Prostate gland (tissue), 2 donors: ENCODE measurements around the gene GADD45G. TPM values are rescaled to one million over a fixed set of nuclear protein-coding genes. Genes with fewer than 3 reads are reported as not detected.
A peak's percentile ranks its signal among the peaks of the same experiment; 100 is the strongest.

Experiments used
- DNase-seq: peaks from one replicate; pipeline ENCODE4 v3.0.0-alpha.2; 2019; ENCODE audit warnings: low spot score
- H3K27ac ChIP-seq, 2 donors: fragments of 200-600 bp; sonication (generic); 2 replicates each; pipeline ENCODE4 v1.5.1; 2017 to 2019
- H3K27me3 ChIP-seq: fragments of 200-600 bp; sonication (generic); replicated peaks from 2 replicates; pipeline ENCODE4 v1.5.1; 2019; ENCODE audit not compliant: insufficient read depth
- H3K36me3 ChIP-seq, 2 donors: fragments of 200-600 bp; sonication (generic); 1 replicate in 1 of 2; 2 replicates in 1 of 2; pipeline versions ENCODE4 v1.5.1 to v1.8.1; 2017 to 2019
- H3K4me1 ChIP-seq: fragments of 200-600 bp; sonication (generic); replicated peaks from 2 replicates; pipeline ENCODE4 v1.5.1; 2019
- H3K4me3 ChIP-seq, 2 donors: fragments of 200-600 bp; sonication (generic); 2 replicates each; pipeline ENCODE4 v1.5.1; 2017 to 2019
- H3K9me3 ChIP-seq: fragments of 200-600 bp; sonication (generic); 2 replicates; pipeline ENCODE4 v1.5.1; 2017
- CTCF ChIP-seq, 4 experiments: fragments of 200-600 bp in 2 of 4; fragments of 450-650 bp in 2 of 4; sonication (generic) in 2 of 4; IDR thresholded peaks; 1 replicate in 3 of 4; 2 replicates in 1 of 4; pipeline ENCODE4 v1.5.1; 2016 to 2019; ENCODE audit warnings: antibody characterized with exemption in 4 of 4, mild to moderate bottlenecking in 2 of 4, moderate library complexity in 2 of 4
- POLR2A ChIP-seq: fragments of 450-650 bp; IDR thresholded peaks from one replicate; pipeline ENCODE4 v1.6.1; 2016; ENCODE audit warnings: antibody characterized with exemption, mild to moderate bottlenecking
- POLR2AphosphoS5 ChIP-seq: sonication (generic); formaldehyde crosslinking; IDR thresholded peaks from one replicate; pipeline ENCODE4 v1.6.1; 2017; ENCODE audit warnings: antibody characterized with exemption
- WGBS: methylation state at CpG from one replicate; pipeline ENCODE4 v1.1.5; 2018; 5-methylcytosine and 5-hydroxymethylcytosine counted together
- intact Hi-C: fragments of 100-400 bp; cut with DNase I; formaldehyde crosslinking; loops from one replicate; pipeline ENCODE4 v1.14.2; 2022
- total RNA-seq, 2 donors: library from RNA; depleted of rRNA; stranded (reverse); fragments of >200 nt; gene quantifications; one replicate each; pipeline ENCODE4 v1.1.0, GENCODE V29; 2016

GADD45G gene
- total RNA-seq, 2 donors from 2014 or later: 28.4 to 88.5 TPM

GRCh38 chr9:89605465-89606048 is 745 bp downstream of the GADD45G start:
- Histone ChIP-seq H3K27ac (peak overlapping the region; percentile 88 to 89), H3K4me1 (no peaks in the 10 kb centered on the region), H3K27me3 (no peaks in the 10 kb centered on the region), H3K9me3 (no peaks in the 10 kb centered on the region), H3K4me3 (peak overlapping the region; percentile 61 to 65), H3K36me3 (no peaks in the 10 kb centered on the region)
- intact Hi-C loops: loop anchor here (10.0 kb wide), 1 partner anchor 199 kb away; no protein-coding TSS in a partner anchor
- DNase-seq: peak; percentile 44
- TF ChIP-seq POLR2A (no peak), POLR2AphosphoS5 (no peak), CTCF (IDR thresholded peaks at IDR 0.05) (no peak)
- WGBS: under 1% methylated on average over 45 of the region's 57 CpGs

- peak overlapping the region; percentile 61 to 65 for H3K4me3 ChIP-seq
- no peaks in the 10 kb centered on the region for H3K36me3 ChIP-seq
- no peaks in the 10 kb centered on the region for H3K27me3 ChIP-seq
- WGBS: 1% methylated on average over 40 of the region's 40 CpGs
- H3K9me3 ChIP-seq: no peaks in the 10 kb centered on the region
- peak; percentile 74 for DNase-seq
- intact Hi-C loops: loop anchor here (10.0 kb wide), 1 partner anchor 199 kb away; no protein-coding TSS in a partner anchor
- no peak for TF ChIP-seq POLR2A
- no peak for TF ChIP-seq CTCF (IDR thresholded peaks at IDR 0.05)
- TF ChIP-seq POLR2AphosphoS5: no peak
- H3K27ac ChIP-seq: peak overlapping the region; percentile 88 to 89
- no peaks in the 10 kb centered on the region for H3K4me1 ChIP-seq
Measured at GRCh38 chr9:89606049-89606623, 1.3 kb downstream of the GADD45G start.

- Histone ChIP-seq H3K27me3 (no peaks in the 10 kb centered on the region), H3K27ac (peak overlapping the region; percentile 88 to 89), H3K9me3 (no peaks in the 10 kb centered on the region), H3K4me1 (no peaks in the 10 kb centered on the region), H3K4me3 (peak overlapping the region; percentile 61 to 65), H3K36me3 (no peaks in the 10 kb centered on the region)
- 26% methylated on average over 7 of the region's 7 CpGs for WGBS
- intact Hi-C loops: loop anchor here (10.0 kb wide), 1 partner anchor 198 kb away; no protein-coding TSS in a partner anchor
- DNase-seq: peak; percentile 80
- TF ChIP-seq POLR2AphosphoS5 (peak; percentile 41), POLR2A (no peak), CTCF (IDR thresholded peaks at IDR 0.05) (no peak)
Measured at GRCh38 chr9:89606624-89607311, 2.0 kb downstream of the GADD45G start.

- H3K4me1 ChIP-seq: no peaks in the 10 kb centered on the region
- TF ChIP-seq CTCF (IDR thresholded peaks at IDR 0.05): no peak
- TF ChIP-seq POLR2AphosphoS5: no peak
- TF ChIP-seq POLR2A: no peak
- H3K36me3 ChIP-seq: no peaks in the 10 kb centered on the region
- H3K9me3 ChIP-seq: no peaks in the 10 kb centered on the region
- H3K27me3 ChIP-seq: no peaks in the 10 kb centered on the region
- no peak overlapping the region for H3K27ac ChIP-seq
- DNase-seq: no peak
- intact Hi-C loops: loop anchor here (10.0 kb wide), 1 partner anchor 196 kb away; no protein-coding TSS in a partner anchor
- WGBS: 75% methylated on average over 3 of the region's 3 CpGs
- no peak overlapping the region for H3K4me3 ChIP-seq
Measured at GRCh38 chr9:89608641-89609335, 4.0 kb downstream of the GADD45G start.
